ENCODE measurements around the gene ATN1.

Gene ATN1

GRCh38 chr12:6925540-6926279 lies 2.0 kb upstream of the ATN1 start:
- DNase-seq, result no peak
- ATAC-seq, result no peak

GRCh38 chr12:6928022-6928702 lies 403 bp downstream of the ATN1 start:
- DNase-seq (no peak), ATAC-seq (peak; percentile 7)

GRCh38 chr12:6928703-6929407 lies 1.1 kb downstream of the ATN1 start:
- DNase-seq (no peak), ATAC-seq (no peak)

GRCh38 chr12:6929466-6930452 lies 2.0 kb downstream of the ATN1 start:
- DNase-seq, result no peak
- ATAC-seq, result no peak

- no peak for ATAC-seq
- no peak for DNase-seq
Measured at GRCh38 chr12:6932766-6933165, 5.0 kb downstream of the ATN1 start.

GRCh38 chr12:6934110-6934509 lies 6.4 kb downstream of the ATN1 start:
- DNase-seq, result no peak
- ATAC-seq, result no peak

GRCh38 chr12:6935371-6936193 lies 7.8 kb downstream of the ATN1 start:
- DNase-seq (no peak), ATAC-seq (no peak)

GRCh38 chr12:6936194-6936635 lies 8.5 kb downstream of the ATN1 start:
- DNase-seq (no peak), ATAC-seq (no peak)

GRCh38 chr12:6936636-6937480 lies 9.1 kb downstream of the ATN1 start:
- DNase-seq (peak; percentile 78), ATAC-seq (peak; percentile 55)

GRCh38 chr12:6937481-6938352 lies 10.0 kb downstream of the ATN1 start:
- ATAC-seq (peak; percentile 89), DNase-seq (peak; percentile 93)

GRCh38 chr12:6938353-6939190 lies 10.8 kb downstream of the ATN1 start:
- ATAC-seq (no peak), DNase-seq (no peak)

GRCh38 chr12:6939191-6939540 lies 11.4 kb downstream of the ATN1 start:
- DNase-seq (no peak), ATAC-seq (no peak)

GRCh38 chr12:6941267-6941666 lies 13.5 kb downstream of the ATN1 start:
- DNase-seq, result no peak

GRCh38 chr12:6941782-6942181 lies 14.0 kb downstream of the ATN1 start:
- no peak for ATAC-seq
- DNase-seq, result no peak

More at GRCh38 chr12:6941267-6941666, 13.5 kb downstream of the ATN1 start:
- ATAC-seq, result no peak

GRCh38 chr12:6942331-6942665 lies 14.5 kb downstream of the ATN1 start:
- DNase-seq (no peak), ATAC-seq (no peak)

GRCh38 chr12:6943389-6943721 lies 15.6 kb downstream of the ATN1 start:
- DNase-seq (peak; percentile 72), ATAC-seq (peak; percentile 24)

- peak; percentile 84 for DNase-seq
- ATAC-seq, result peak; percentile 75
Measured at GRCh38 chr12:6943722-6944380, 16.1 kb downstream of the ATN1 start, which contains the start of the genes C12orf57 and RNU7-1. Gene C12orf57, plus strand, starts transcription at chr12:6944022. Its CDS starts 100 bp downstream, at chr12:6944122. Gene RNU7-1, plus strand, starts transcription at chr12:6943816.

Data from stimulated activated naive CD8-positive, alpha-beta T cell treated with anti-CD3 and anti-CD28 coated beads, Interleukin-15, Interleukin-2, amounts not matched to agents 100 U/mL and 50 U/mL, for 24 hours (primary cell).